HCT116 (cell line): ENCODE results near the gene RABGEF1. TPM values are rescaled to one million over a fixed set of nuclear protein-coding genes. Genes with fewer than 3 reads are reported as not detected.

Experiments used
- ATAC-seq: fragments of 200-7000 bp; cut with Tn5 transposase; 2 replicates; pipeline ENCODE4 v1.9.1; 2020; ENCODE audit warnings: mild to moderate bottlenecking, moderate library complexity
- BruUV-seq: library from RNA; stranded (reverse); fragments of 400-500 nt; replicated peaks from 2 replicates; lab custom pipeline; 2021; lab: Mats Ljungman, UMichigan
- CTCF ChIA-PET: fragments of 300-600 bp; sonication (Branson Sonifier 250); formaldehyde crosslinking; loops from one replicate; lab custom pipeline; 2021; ENCODE audit warnings: antibody characterized with exemption; lab: Charles Lee
- POLR2A ChIA-PET: fragments of 300-600, 350-600 bp; sonication (Branson Sonifier 250); formaldehyde crosslinking; loops from one replicate; lab custom pipeline; 2021; ENCODE audit warnings: antibody characterized with exemption; lab: Charles Lee
- RAD21 ChIA-PET, 2 experiments: fragments of 300-600 bp; sonication (Branson Sonifier 250); formaldehyde crosslinking; loops; one replicate each; lab custom pipeline; 2023; ENCODE audit warnings: low total read pairs in 2 of 2; ENCODE audit not compliant: uncharacterized antibody in 2 of 2, unreplicated experiment in 2 of 2, low non-redundant PET in 1 of 2; lab: Charles Lee
- DNase-seq: peaks from one replicate; pipeline ENCODE4 v3.0.0-alpha.2; 2010; ENCODE audit warnings: low read depth, low spot score
- H2AFZ ChIP-seq: fragments of 200-600 bp; shearing (Covaris generic), sonication (generic); 2 replicates; pipeline ENCODE4 v1.6.1; 2017; ENCODE audit warnings: low read depth, mixed run types, mixed read lengths, antibody characterized with exemption, low read length; ENCODE audit not compliant: poor library complexity, severe bottlenecking
- H3K27ac ChIP-seq: 2 replicates; pipeline ENCODE4 v1.5.1; 2012; ENCODE audit warnings: low read depth, low read length
- H3K27me3 ChIP-seq: fragments of 200-600 bp; sonication (generic); 2 replicates; pipeline ENCODE4 v1.6.1; 2016; ENCODE audit warnings: mixed run types, low read length, mixed read lengths; ENCODE audit not compliant: insufficient read depth
- H3K36me3 ChIP-seq, 2 experiments: fragments of 200-500 bp in 1 of 2; fragments of 200-600 bp in 1 of 2; sonication (Bioruptor generic) in 1 of 2; sonication (generic) in 1 of 2; 2 replicates each; pipeline versions ENCODE4 v1.5.1 to v1.6.1; 2014 to 2016; ENCODE audit warnings: low read length in 2 of 2, inconsistent platforms in 1 of 2, mixed read lengths in 1 of 2, mixed run types in 1 of 2; ENCODE audit not compliant: insufficient read depth in 2 of 2, control insufficient read depth in 1 of 2
- H3K4me1 ChIP-seq, 2 experiments: fragments of 200-600 bp in 1 of 2; sonication (generic) in 1 of 2; 2 replicates each; pipeline versions ENCODE4 v1.5.1 to v1.6.1; 2012 to 2017; ENCODE audit warnings: low read length in 2 of 2, inconsistent platforms in 1 of 2, mild to moderate bottlenecking in 1 of 2, mixed read lengths in 1 of 2, mixed run types in 1 of 2, moderate library complexity in 1 of 2; ENCODE audit not compliant: insufficient read depth in 2 of 2, control insufficient read depth in 1 of 2
- H3K4me2 ChIP-seq: fragments of 200-600 bp; sonication (generic); 2 replicates; pipeline ENCODE4 v1.6.1; 2017; ENCODE audit warnings: mixed run types, low read length, mixed read lengths
- H3K4me3 ChIP-seq, 2 experiments: fragments of 200-600 bp in 1 of 2; sonication (generic) in 1 of 2; replicated peaks in 1 of 2; 2 replicates each; pipeline ENCODE4 v1.5.1; 2011 to 2016; ENCODE audit warnings: low read length in 2 of 2, control low read depth in 1 of 2, low read depth in 1 of 2, mild to moderate bottlenecking in 1 of 2, mixed read lengths in 1 of 2, mixed run types in 1 of 2
- H3K79me2 ChIP-seq: fragments of 200-600 bp; sonication (generic); 2 replicates; pipeline ENCODE4 v1.6.1; 2017; ENCODE audit warnings: mild to moderate bottlenecking, mixed run types, low read length, moderate library complexity, mixed read lengths; ENCODE audit not compliant: insufficient read depth
- H3K9ac ChIP-seq: fragments of 200-600 bp; sonication (generic); 2 replicates; pipeline ENCODE4 v1.6.1; 2016; ENCODE audit warnings: low read length, mixed read lengths
- H3K9me2 ChIP-seq: fragments of 200-600 bp; sonication (generic), shearing (Covaris generic); 2 replicates; pipeline ENCODE4 v1.6.1; 2017; ENCODE audit warnings: mixed run types, mild to moderate bottlenecking, moderate library complexity; ENCODE audit not compliant: insufficient read depth
- H3K9me3 ChIP-seq, 2 experiments: fragments of 200-500 bp in 1 of 2; fragments of 200-600 bp in 1 of 2; sonication (Bioruptor generic) in 1 of 2; sonication (generic) in 1 of 2; 2 replicates each; pipeline ENCODE4 v1.6.1; 2014 to 2017; ENCODE audit warnings: low read length in 2 of 2, mixed read lengths in 2 of 2, inconsistent platforms in 1 of 2, low read depth in 1 of 2, mild to moderate bottlenecking in 1 of 2, mixed run types in 1 of 2, moderate library complexity in 1 of 2; ENCODE audit not compliant: control insufficient read depth in 1 of 2, insufficient read depth in 1 of 2
- H4K20me1 ChIP-seq: fragments of 200-600 bp; sonication (generic), shearing (Covaris generic); 2 replicates; pipeline ENCODE4 v1.6.1; 2017; ENCODE audit warnings: mixed run types, mild to moderate bottlenecking, moderate library complexity; ENCODE audit not compliant: insufficient read depth
- CEBPB ChIP-seq: IDR thresholded peaks from 2 replicates; pipeline ENCODE4 v1.6.1; 2012; ENCODE audit warnings: low read depth
- EZH2 ChIP-seq: fragments of 200-600 bp; sonication (generic); IDR thresholded peaks from 2 replicates; pipeline ENCODE4 v1.6.1; 2017; ENCODE audit warnings: antibody characterized with exemption, mixed run types
- POLR2AphosphoS5 ChIP-seq: IDR thresholded peaks from 2 replicates; pipeline ENCODE4 v1.6.1; 2011; ENCODE audit warnings: mild to moderate bottlenecking, low read depth, low read length, moderate library complexity
- RAD21 ChIP-seq: IDR thresholded peaks from 2 replicates; pipeline ENCODE4 v1.6.1; 2012; ENCODE audit warnings: low read depth, mild to moderate bottlenecking
- SP1 ChIP-seq: IDR thresholded peaks from 2 replicates; pipeline ENCODE4 v1.6.1; 2012; ENCODE audit warnings: low read depth
- SRF ChIP-seq: IDR thresholded peaks from 2 replicates; pipeline ENCODE4 v1.6.1; 2012; ENCODE audit warnings: low read depth
- TCF7L2 ChIP-seq: IDR thresholded peaks from 2 replicates; pipeline ENCODE4 v1.7.0; 2011; ENCODE audit warnings: borderline replicate concordance, inconsistent platforms; ENCODE audit not compliant: insufficient read depth, insufficient read length; ENCODE audit errors: extremely low read depth
- ZNF274 ChIP-seq: fragments of 200-500 bp; sonication (Bioruptor generic); IDR thresholded peaks from 2 replicates; pipeline ENCODE4 v1.6.1; 2014; ENCODE audit warnings: mild to moderate bottlenecking, low read depth, low read length, inconsistent platforms
- intact Hi-C: fragments of 100-400 bp; cut with micrococcal nuclease; formaldehyde crosslinking; loops from 2 replicates; pipeline ENCODE4 v1.10.0; 2022
- total RNA-seq: library from RNA; stranded (reverse); gene quantifications from one replicate; pipeline ENCODE4 v1.2.1, GENCODE V29; 2021; ENCODE audit not compliant: unreplicated experiment
- TF ChIP-seq, protein P1 (sequence below): IDR thresholded peaks from 2 replicates; pipeline ENCODE4 v1.6.1; 2012; ENCODE audit warnings: low read depth
- TF ChIP-seq, protein P2 (sequence below), 3 experiments: fragments of 200-600 bp in 1 of 3; sonication (generic) in 1 of 3; IDR thresholded peaks in 2 of 3; conservative IDR thresholded peaks in 1 of 3; 2 replicates each; pipeline ENCODE4 v1.5.1; 2012 to 2017; ENCODE audit warnings: low read depth in 2 of 3, low read length in 2 of 3, antibody characterized with exemption in 1 of 3, borderline replicate concordance in 1 of 3, control low read depth in 1 of 3, mild to moderate bottlenecking in 1 of 3, mixed read lengths in 1 of 3, mixed run types in 1 of 3, moderate library complexity in 1 of 3; ENCODE audit not compliant: insufficient read depth in 1 of 3
- TF ChIP-seq, protein P3 (sequence below): IDR thresholded peaks from 2 replicates; pipeline ENCODE4 v1.6.1; 2012
- TF ChIP-seq, protein P4 (sequence below): IDR thresholded peaks from 2 replicates; pipeline ENCODE4 v1.6.1; 2011; ENCODE audit warnings: mild to moderate bottlenecking, low read length, moderate library complexity; ENCODE audit not compliant: insufficient replicate concordance; ENCODE audit errors: extremely low read depth

RABGEF1 gene
- total RNA-seq, 1 experiment from 2014 or later = 22.9 TPM

DNA sequence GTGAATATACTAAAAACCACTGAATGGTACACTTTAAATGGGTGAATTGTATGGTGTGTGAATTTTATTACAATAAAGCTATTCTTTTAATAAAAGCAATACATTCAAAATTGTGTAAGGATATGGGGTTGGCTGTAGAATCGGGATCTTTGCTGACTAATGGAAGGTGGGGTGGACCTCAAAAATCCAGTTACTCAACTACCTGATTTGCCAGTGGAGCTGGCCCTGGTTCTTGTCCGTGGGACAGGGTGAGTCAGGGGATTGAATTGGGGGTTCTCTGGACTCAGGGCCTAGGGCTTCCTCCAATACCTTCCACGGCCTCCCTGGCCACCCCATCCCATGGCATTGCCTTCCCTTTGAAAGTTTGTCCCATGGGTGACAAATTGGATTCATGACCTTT, 13.5 kb upstream of the RABGEF1 start:
- H3K27me3 ChIP-seq = no peaks in the 10 kb centered on the region
- TF ChIP-seq, protein P1, sequence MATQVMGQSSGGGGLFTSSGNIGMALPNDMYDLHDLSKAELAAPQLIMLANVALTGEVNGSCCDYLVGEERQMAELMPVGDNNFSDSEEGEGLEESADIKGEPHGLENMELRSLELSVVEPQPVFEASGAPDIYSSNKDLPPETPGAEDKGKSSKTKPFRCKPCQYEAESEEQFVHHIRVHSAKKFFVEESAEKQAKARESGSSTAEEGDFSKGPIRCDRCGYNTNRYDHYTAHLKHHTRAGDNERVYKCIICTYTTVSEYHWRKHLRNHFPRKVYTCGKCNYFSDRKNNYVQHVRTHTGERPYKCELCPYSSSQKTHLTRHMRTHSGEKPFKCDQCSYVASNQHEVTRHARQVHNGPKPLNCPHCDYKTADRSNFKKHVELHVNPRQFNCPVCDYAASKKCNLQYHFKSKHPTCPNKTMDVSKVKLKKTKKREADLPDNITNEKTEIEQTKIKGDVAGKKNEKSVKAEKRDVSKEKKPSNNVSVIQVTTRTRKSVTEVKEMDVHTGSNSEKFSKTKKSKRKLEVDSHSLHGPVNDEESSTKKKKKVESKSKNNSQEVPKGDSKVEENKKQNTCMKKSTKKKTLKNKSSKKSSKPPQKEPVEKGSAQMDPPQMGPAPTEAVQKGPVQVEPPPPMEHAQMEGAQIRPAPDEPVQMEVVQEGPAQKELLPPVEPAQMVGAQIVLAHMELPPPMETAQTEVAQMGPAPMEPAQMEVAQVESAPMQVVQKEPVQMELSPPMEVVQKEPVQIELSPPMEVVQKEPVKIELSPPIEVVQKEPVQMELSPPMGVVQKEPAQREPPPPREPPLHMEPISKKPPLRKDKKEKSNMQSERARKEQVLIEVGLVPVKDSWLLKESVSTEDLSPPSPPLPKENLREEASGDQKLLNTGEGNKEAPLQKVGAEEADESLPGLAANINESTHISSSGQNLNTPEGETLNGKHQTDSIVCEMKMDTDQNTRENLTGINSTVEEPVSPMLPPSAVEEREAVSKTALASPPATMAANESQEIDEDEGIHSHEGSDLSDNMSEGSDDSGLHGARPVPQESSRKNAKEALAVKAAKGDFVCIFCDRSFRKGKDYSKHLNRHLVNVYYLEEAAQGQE = no peak
- TF ChIP-seq, all 23 proteins: peak for 0
- Histone ChIP-seq H3K9me3 (0 out of 4 replicates have a peak, but pooled peaks cover 4 to 5% of the 10 kb centered on the region in 2 experiments), H4K20me1 (no peaks in the 10 kb centered on the region), H3K4me3 (no peak overlapping the region), H3K4me2 (no peak overlapping the region), H3K4me1 (no peaks in the 10 kb centered on the region), H3K27ac (no peak overlapping the region), H3K9ac (no peak overlapping the region), H3K36me3 (peaks cover 0 to 9% of the 10 kb centered on the region in 2 experiments; a peak in 1 of 4 replicates), H2AFZ (no peak overlapping the region), H3K79me2 (no peaks in the 10 kb centered on the region), H3K9me2 (no peaks in the 10 kb centered on the region)
- DNase-seq = no peak
- ChIA-PET POLR2A (no interaction called here), CTCF (no interaction called here), RAD21 (no interaction called here)
- intact Hi-C loops = no loop called here
- no TSS peak for BruUV-seq
- no peak for ATAC-seq

DNA sequence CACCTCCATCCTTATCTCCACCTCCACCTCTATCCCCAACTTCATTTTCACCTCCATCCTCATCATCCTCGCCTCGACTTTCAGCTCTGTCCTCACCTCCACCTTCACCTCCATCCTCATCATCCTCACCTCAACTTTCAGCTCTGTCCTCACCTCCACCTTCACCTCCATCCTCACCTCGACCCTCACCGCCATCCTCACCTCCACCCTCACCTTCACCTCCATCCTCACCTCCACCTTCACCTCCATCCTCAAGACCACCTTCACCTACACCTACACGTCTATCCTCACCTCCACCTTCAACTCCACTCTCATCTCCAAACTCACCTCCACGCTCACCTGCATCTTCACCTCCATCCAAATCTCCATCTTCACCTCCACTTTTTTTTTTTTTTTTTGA, 12.0 kb upstream of the RABGEF1 start:
- Histone ChIP-seq H3K9me3 (0 out of 4 replicates have a peak, but pooled peaks cover 0 to 4% of the 10 kb centered on the region in 2 experiments), H3K4me2 (no peak overlapping the region), H3K4me3 (no peak overlapping the region), H2AFZ (no peak overlapping the region), H4K20me1 (no peaks in the 10 kb centered on the region), H3K79me2 (no peaks in the 10 kb centered on the region), H3K9ac (no peak overlapping the region), H3K4me1 (no peaks in the 10 kb centered on the region), H3K36me3 (peaks cover 0 to 5% of the 10 kb centered on the region in 2 experiments; a peak in 1 of 4 replicates), H3K27ac (no peak overlapping the region), H3K9me2 (no peaks in the 10 kb centered on the region), H3K27me3 (no peaks in the 10 kb centered on the region)
- ChIA-PET CTCF (no interaction called here), RAD21 (no interaction called here), POLR2A (no interaction called here)
- no TSS peak for BruUV-seq
- ATAC-seq = no peak
- no peak for DNase-seq
- intact Hi-C loops = no loop called here
- no peak for TF ChIP-seq EZH2
- TF ChIP-seq, protein P2, sequence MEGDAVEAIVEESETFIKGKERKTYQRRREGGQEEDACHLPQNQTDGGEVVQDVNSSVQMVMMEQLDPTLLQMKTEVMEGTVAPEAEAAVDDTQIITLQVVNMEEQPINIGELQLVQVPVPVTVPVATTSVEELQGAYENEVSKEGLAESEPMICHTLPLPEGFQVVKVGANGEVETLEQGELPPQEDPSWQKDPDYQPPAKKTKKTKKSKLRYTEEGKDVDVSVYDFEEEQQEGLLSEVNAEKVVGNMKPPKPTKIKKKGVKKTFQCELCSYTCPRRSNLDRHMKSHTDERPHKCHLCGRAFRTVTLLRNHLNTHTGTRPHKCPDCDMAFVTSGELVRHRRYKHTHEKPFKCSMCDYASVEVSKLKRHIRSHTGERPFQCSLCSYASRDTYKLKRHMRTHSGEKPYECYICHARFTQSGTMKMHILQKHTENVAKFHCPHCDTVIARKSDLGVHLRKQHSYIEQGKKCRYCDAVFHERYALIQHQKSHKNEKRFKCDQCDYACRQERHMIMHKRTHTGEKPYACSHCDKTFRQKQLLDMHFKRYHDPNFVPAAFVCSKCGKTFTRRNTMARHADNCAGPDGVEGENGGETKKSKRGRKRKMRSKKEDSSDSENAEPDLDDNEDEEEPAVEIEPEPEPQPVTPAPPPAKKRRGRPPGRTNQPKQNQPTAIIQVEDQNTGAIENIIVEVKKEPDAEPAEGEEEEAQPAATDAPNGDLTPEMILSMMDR (IDR thresholded peaks at IDR 0.05 in 2 of 3, conservative IDR thresholded peaks at IDR 0.05 in 1 of 3; ENCODE audit: borderline replicate concordance in 1 of 3, insufficient read depth in 1 of 3, low read depth in 2 of 3, low read length in 2 of 3) = no peak
- no peak for TF ChIP-seq SP1
- TF ChIP-seq TCF7L2 = no peak
- no peak for TF ChIP-seq POLR2AphosphoS5
- TF ChIP-seq CEBPB = no peak
- no peak for TF ChIP-seq ZNF274
- TF ChIP-seq SRF = no peak
- TF ChIP-seq, protein P3, sequence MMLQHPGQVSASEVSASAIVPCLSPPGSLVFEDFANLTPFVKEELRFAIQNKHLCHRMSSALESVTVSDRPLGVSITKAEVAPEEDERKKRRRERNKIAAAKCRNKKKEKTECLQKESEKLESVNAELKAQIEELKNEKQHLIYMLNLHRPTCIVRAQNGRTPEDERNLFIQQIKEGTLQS = no peak
- TF ChIP-seq, protein P4, sequence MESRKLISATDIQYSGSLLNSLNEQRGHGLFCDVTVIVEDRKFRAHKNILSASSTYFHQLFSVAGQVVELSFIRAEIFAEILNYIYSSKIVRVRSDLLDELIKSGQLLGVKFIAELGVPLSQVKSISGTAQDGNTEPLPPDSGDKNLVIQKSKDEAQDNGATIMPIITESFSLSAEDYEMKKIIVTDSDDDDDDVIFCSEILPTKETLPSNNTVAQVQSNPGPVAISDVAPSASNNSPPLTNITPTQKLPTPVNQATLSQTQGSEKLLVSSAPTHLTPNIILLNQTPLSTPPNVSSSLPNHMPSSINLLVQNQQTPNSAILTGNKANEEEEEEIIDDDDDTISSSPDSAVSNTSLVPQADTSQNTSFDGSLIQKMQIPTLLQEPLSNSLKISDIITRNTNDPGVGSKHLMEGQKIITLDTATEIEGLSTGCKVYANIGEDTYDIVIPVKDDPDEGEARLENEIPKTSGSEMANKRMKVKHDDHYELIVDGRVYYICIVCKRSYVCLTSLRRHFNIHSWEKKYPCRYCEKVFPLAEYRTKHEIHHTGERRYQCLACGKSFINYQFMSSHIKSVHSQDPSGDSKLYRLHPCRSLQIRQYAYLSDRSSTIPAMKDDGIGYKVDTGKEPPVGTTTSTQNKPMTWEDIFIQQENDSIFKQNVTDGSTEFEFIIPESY = no peak
- TF ChIP-seq RAD21 = no peak
